Stomach (tissue), 4 donors: Measurements from ENCODE around the gene SNTG2.

Source experiments
- EP300 ChIP-seq: sonication (generic); formaldehyde crosslinking; IDR thresholded peaks from one replicate; pipeline ENCODE4 v1.6.1; 2017; ENCODE audit warnings: antibody characterized with exemption
- POLR2A ChIP-seq, 4 donors: fragments of 450-650 bp; IDR thresholded peaks; one replicate each; pipeline ENCODE4 v1.6.1; 2016; ENCODE audit warnings: antibody characterized with exemption in 4 of 4, control low read depth in 2 of 4, mild to moderate bottlenecking in 1 of 4, moderate library complexity in 1 of 4
- POLR2AphosphoS5 ChIP-seq, 3 donors: sonication (generic); formaldehyde crosslinking; IDR thresholded peaks; one replicate each; pipeline ENCODE4 v1.6.1; 2016; ENCODE audit warnings: antibody characterized with exemption in 3 of 3
- TF ChIP-seq, protein P1 (sequence below), 7 experiments: fragments of 450-650 bp in 4 of 7; fragments of 200-600 bp in 3 of 7; sonication (generic) in 3 of 7; IDR thresholded peaks; one replicate each; pipeline ENCODE4 v1.5.1; 2016 to 2019; ENCODE audit warnings: antibody characterized with exemption in 7 of 7, control low read depth in 2 of 7, mild to moderate bottlenecking in 1 of 7

DNA sequence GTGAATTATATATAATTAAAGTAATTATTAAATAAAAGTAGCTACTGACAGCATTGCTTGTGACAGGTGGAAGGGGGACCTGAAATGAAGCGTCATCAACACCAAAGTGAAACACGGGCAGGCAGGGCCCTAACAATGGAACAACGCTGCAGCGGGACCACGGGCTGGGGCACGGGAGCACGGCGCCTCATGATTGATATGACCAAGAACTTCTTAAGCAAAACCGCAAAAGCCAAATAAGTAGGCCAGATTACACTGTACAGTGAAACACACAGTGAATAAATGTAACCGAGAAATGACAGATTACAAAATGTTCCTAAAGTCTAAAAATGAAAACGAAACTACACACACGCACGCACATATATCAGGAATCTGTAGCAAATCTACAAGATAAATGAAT lies 81.4 kb downstream of the SNTG2 start:
- TF ChIP-seq, protein P1, sequence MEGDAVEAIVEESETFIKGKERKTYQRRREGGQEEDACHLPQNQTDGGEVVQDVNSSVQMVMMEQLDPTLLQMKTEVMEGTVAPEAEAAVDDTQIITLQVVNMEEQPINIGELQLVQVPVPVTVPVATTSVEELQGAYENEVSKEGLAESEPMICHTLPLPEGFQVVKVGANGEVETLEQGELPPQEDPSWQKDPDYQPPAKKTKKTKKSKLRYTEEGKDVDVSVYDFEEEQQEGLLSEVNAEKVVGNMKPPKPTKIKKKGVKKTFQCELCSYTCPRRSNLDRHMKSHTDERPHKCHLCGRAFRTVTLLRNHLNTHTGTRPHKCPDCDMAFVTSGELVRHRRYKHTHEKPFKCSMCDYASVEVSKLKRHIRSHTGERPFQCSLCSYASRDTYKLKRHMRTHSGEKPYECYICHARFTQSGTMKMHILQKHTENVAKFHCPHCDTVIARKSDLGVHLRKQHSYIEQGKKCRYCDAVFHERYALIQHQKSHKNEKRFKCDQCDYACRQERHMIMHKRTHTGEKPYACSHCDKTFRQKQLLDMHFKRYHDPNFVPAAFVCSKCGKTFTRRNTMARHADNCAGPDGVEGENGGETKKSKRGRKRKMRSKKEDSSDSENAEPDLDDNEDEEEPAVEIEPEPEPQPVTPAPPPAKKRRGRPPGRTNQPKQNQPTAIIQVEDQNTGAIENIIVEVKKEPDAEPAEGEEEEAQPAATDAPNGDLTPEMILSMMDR (IDR thresholded peaks at IDR 0.05), result no peak
- no peak for TF ChIP-seq POLR2A (IDR thresholded peaks at IDR 0.05)
- no peak for TF ChIP-seq POLR2AphosphoS5 (IDR thresholded peaks at IDR 0.05)
- TF ChIP-seq EP300, result no peak
